ENCODE measurements around the gene SRGAP2C. TPM values are rescaled to one million over a fixed set of nuclear protein-coding genes. Genes with fewer than 3 reads are reported as not detected.
"Not testable (repeated sequence)": the region's sequence is repeated elsewhere in the genome, so short reads cannot be mapped to it uniquely, and the experiment has no call there.

SRGAP2C gene
- total and polyA plus RNA-seq, 7 donors: 0.72 to 12.0 (median 3.7) TPM

GRCh38 chr1:121283587-121284180 lies 98.9 kb downstream of the SRGAP2C start:
- intact Hi-C loops (cut with DNase I); H3K9me3 ChIP-seq; H3K27ac ChIP-seq; H3K27me3 ChIP-seq (ENCODE audit: insufficient read depth in 3 of 3, low read length in 2 of 3); H3K4me3 ChIP-seq; DNase-seq; H3K4me1 ChIP-seq; H3K36me3 ChIP-seq (ENCODE audit: insufficient read depth in 1 of 2, low read depth in 1 of 2): not testable (repeated sequence)
- ATAC-seq: peak in 2 of 4 donors; percentile 68 to 76

GRCh38 chr1:121292590-121292989 lies 107.8 kb downstream of the SRGAP2C start:
- not testable (repeated sequence) for ATAC-seq, H3K27ac ChIP-seq
- 14 to 44% methylated on average over 1 to 2 of the region's 2 CpGs; no CpG with 5 or more reads in 1 of the 3 donors for WGBS, 3 donors

GRCh38 chr1:121293263-121294204 lies 108.8 kb downstream of the SRGAP2C start:
- intact Hi-C loops (cut with DNase I); H3K27me3 ChIP-seq (ENCODE audit: insufficient read depth in 3 of 3, low read length in 2 of 3); H3K36me3 ChIP-seq (ENCODE audit: insufficient read depth in 1 of 2, low read depth in 1 of 2); H3K4me3 ChIP-seq; H3K4me1 ChIP-seq; DNase-seq; H3K27ac ChIP-seq; H3K9me3 ChIP-seq: not testable (repeated sequence)
- ATAC-seq: peak; percentile 78 to 96 (median 88)
- 5 to 40% (median 12%) methylated on average over 1 of the region's 11 CpGs for WGBS, 3 donors

More at GRCh38 chr1:121292590-121292989, 107.8 kb downstream of the SRGAP2C start:
- H3K4me1 ChIP-seq; H3K4me3 ChIP-seq; DNase-seq; H3K9me3 ChIP-seq; H3K27me3 ChIP-seq (ENCODE audit: insufficient read depth in 3 of 3, low read length in 2 of 3); H3K36me3 ChIP-seq (ENCODE audit: insufficient read depth in 1 of 2, low read depth in 1 of 2); intact Hi-C loops (cut with DNase I): not testable (repeated sequence)

- H3K4me3 ChIP-seq; H3K9me3 ChIP-seq; H3K36me3 ChIP-seq (ENCODE audit: insufficient read depth in 1 of 2, low read depth in 1 of 2); H3K4me1 ChIP-seq; H3K27ac ChIP-seq; ATAC-seq; H3K27me3 ChIP-seq (ENCODE audit: insufficient read depth in 3 of 3, low read length in 2 of 3); DNase-seq; intact Hi-C loops (cut with DNase I): not testable (repeated sequence)
- WGBS, 3 donors: no CpG with 5 or more reads among the region's 2 CpGs
Observed at GRCh38 chr1:121294205-121294570, 109.4 kb downstream of the SRGAP2C start.

- H3K4me1 ChIP-seq; H3K36me3 ChIP-seq (ENCODE audit: insufficient read depth in 1 of 2, low read depth in 1 of 2); ATAC-seq; H3K27me3 ChIP-seq (ENCODE audit: insufficient read depth in 3 of 3, low read length in 2 of 3); H3K9me3 ChIP-seq; DNase-seq; H3K27ac ChIP-seq; H3K4me3 ChIP-seq; intact Hi-C loops (cut with DNase I): not testable (repeated sequence)
- no CpG with 5 or more reads among the region's 4 CpGs for WGBS, 3 donors
Observed at GRCh38 chr1:121296563-121296962, 111.8 kb downstream of the SRGAP2C start.

GRCh38 chr1:121298529-121298928 lies 113.8 kb downstream of the SRGAP2C start:
- not testable (repeated sequence) for H3K4me3 ChIP-seq

GRCh38 chr1:121299514-121300149 lies 114.9 kb downstream of the SRGAP2C start:
- H3K9me3 ChIP-seq; H3K4me1 ChIP-seq; H3K36me3 ChIP-seq (ENCODE audit: insufficient read depth in 1 of 2, low read depth in 1 of 2); H3K27ac ChIP-seq; H3K4me3 ChIP-seq; DNase-seq; H3K27me3 ChIP-seq (ENCODE audit: insufficient read depth in 3 of 3, low read length in 2 of 3); intact Hi-C loops (cut with DNase I): not testable (repeated sequence)
- WGBS, 3 donors: 25 to 39% (median 34%) methylated on average over 1 to 3 of the region's 6 CpGs
- ATAC-seq: peak in 1 of 4 donors; percentile 61

More at GRCh38 chr1:121298529-121298928, 113.8 kb downstream of the SRGAP2C start:
- WGBS, 3 donors: no CpG with 5 or more reads among the region's 4 CpGs
- ATAC-seq; H3K27me3 ChIP-seq (ENCODE audit: insufficient read depth in 3 of 3, low read length in 2 of 3); DNase-seq; H3K36me3 ChIP-seq (ENCODE audit: insufficient read depth in 1 of 2, low read depth in 1 of 2); intact Hi-C loops (cut with DNase I); H3K9me3 ChIP-seq; H3K4me1 ChIP-seq; H3K27ac ChIP-seq: not testable (repeated sequence)

GRCh38 chr1:121301876-121302275 lies 117.1 kb downstream of the SRGAP2C start:
- ATAC-seq; H3K27ac ChIP-seq; H3K4me3 ChIP-seq; H3K27me3 ChIP-seq (ENCODE audit: insufficient read depth in 3 of 3, low read length in 2 of 3); H3K36me3 ChIP-seq (ENCODE audit: insufficient read depth in 1 of 2, low read depth in 1 of 2); H3K9me3 ChIP-seq; H3K4me1 ChIP-seq; DNase-seq; intact Hi-C loops (cut with DNase I): not testable (repeated sequence)
- WGBS, 3 donors: 94 to 100% (median 100%) methylated on average over 2 of the region's 2 CpGs

- DNase-seq; H3K4me1 ChIP-seq; H3K27me3 ChIP-seq (ENCODE audit: insufficient read depth in 3 of 3, low read length in 2 of 3); H3K27ac ChIP-seq; intact Hi-C loops (cut with DNase I); H3K4me3 ChIP-seq; H3K9me3 ChIP-seq; H3K36me3 ChIP-seq (ENCODE audit: insufficient read depth in 1 of 2, low read depth in 1 of 2): not testable (repeated sequence)
- WGBS, 3 donors: 14 to 21% (median 16%) methylated on average over 2 to 3 of the region's 3 CpGs
- ATAC-seq: peak in 2 of 4 donors; percentile 38 to 52
Observed at GRCh38 chr1:121307759-121308158, 123.0 kb downstream of the SRGAP2C start.

GRCh38 chr1:121315509-121315908 lies 130.7 kb downstream of the SRGAP2C start:
- H3K27me3 ChIP-seq (ENCODE audit: insufficient read depth in 3 of 3, low read length in 2 of 3); H3K27ac ChIP-seq; H3K36me3 ChIP-seq (ENCODE audit: insufficient read depth in 1 of 2, low read depth in 1 of 2); H3K9me3 ChIP-seq; H3K4me1 ChIP-seq; DNase-seq; intact Hi-C loops (cut with DNase I); ATAC-seq; H3K4me3 ChIP-seq: not testable (repeated sequence)

GRCh38 chr1:121316081-121316480 lies 131.3 kb downstream of the SRGAP2C start:
- H3K4me3 ChIP-seq; H3K9me3 ChIP-seq; H3K27ac ChIP-seq; ATAC-seq; H3K36me3 ChIP-seq (ENCODE audit: insufficient read depth in 1 of 2, low read depth in 1 of 2); DNase-seq; H3K4me1 ChIP-seq; intact Hi-C loops (cut with DNase I); H3K27me3 ChIP-seq (ENCODE audit: insufficient read depth in 3 of 3, low read length in 2 of 3): not testable (repeated sequence)
- WGBS, 3 donors: 31 to 43% methylated on average over 1 to 2 of the region's 3 CpGs; no CpG with 5 or more reads in 1 of the 3 donors
